ENCODE results near the gene BICC1.

BICC1 gene

GRCh38 chr10:58517491-58518355 is 5.1 kb downstream of the BICC1 start:
- H3K27me3 ChIP-seq (ENCODE audit: insufficient read depth, low read length, poor library complexity, severe bottlenecking) = no peaks in the 10 kb centered on the region
- TF ChIP-seq CTCF (conservative IDR thresholded peaks at IDR 0.05; ENCODE audit: low read length) (no peak), EZH2phosphoT487 (IDR thresholded peaks at IDR 0.05; ENCODE audit: borderline replicate concordance) (no peak)
- no peaks in the 10 kb centered on the region for H3F3A ChIP-seq (ENCODE audit: low read depth)
- no peaks in the 10 kb centered on the region for H4K20me1 ChIP-seq (ENCODE audit: insufficient read depth, low read length, poor library complexity, severe bottlenecking)
- H3K4me2 ChIP-seq (ENCODE audit: low read depth, low read length, poor library complexity, severe bottlenecking) = no peak overlapping the region
- H3K9me2 ChIP-seq (replicated peaks; ENCODE audit: low read depth, low read length) = no peaks in the 10 kb centered on the region
- no peak overlapping the region for H3K4me3 ChIP-seq (ENCODE audit: low read length, poor library complexity, severe bottlenecking)
- H2AFZ ChIP-seq (ENCODE audit: low read length) = no peak overlapping the region
- H3K79me2 ChIP-seq (ENCODE audit: insufficient read depth, low read length) = no peaks in the 10 kb centered on the region
- H3K9ac ChIP-seq (ENCODE audit: low read depth, low read length, poor library complexity, severe bottlenecking) = no peak overlapping the region
- no peaks in the 10 kb centered on the region for H3K36me3 ChIP-seq (ENCODE audit: insufficient read depth, low read length)
- H3K9me3 ChIP-seq (ENCODE audit: insufficient read depth, low read depth, low read length) = no peaks in the 10 kb centered on the region
- no peaks in the 10 kb centered on the region for H3K4me1 ChIP-seq (ENCODE audit: insufficient read depth, low read length, poor library complexity, severe bottlenecking)

- Histone ChIP-seq H2AFZ (ENCODE audit: low read length) (no peak overlapping the region), H3K27me3 (ENCODE audit: insufficient read depth, low read length, poor library complexity, severe bottlenecking) (no peaks in the 10 kb centered on the region)
Observed at GRCh38 chr10:58518775-58519174, 6.1 kb downstream of the BICC1 start.

GRCh38 chr10:58529077-58529728 is 16.5 kb downstream of the BICC1 start:
- Histone ChIP-seq H3K4me2 (ENCODE audit: low read depth, low read length, poor library complexity, severe bottlenecking) (no peak overlapping the region), H2AFZ (ENCODE audit: low read length) (no peak overlapping the region), H3K4me3 (ENCODE audit: low read length, poor library complexity, severe bottlenecking) (no peak overlapping the region), H3K79me2 (ENCODE audit: insufficient read depth, low read length) (no peaks in the 10 kb centered on the region), H3K36me3 (ENCODE audit: insufficient read depth, low read length) (no peaks in the 10 kb centered on the region), H3K9me3 (ENCODE audit: insufficient read depth, low read depth, low read length) (no peaks in the 10 kb centered on the region), H3K27me3 (ENCODE audit: insufficient read depth, low read length, poor library complexity, severe bottlenecking) (no peaks in the 10 kb centered on the region), H3K9ac (ENCODE audit: low read depth, low read length, poor library complexity, severe bottlenecking) (no peak overlapping the region), H3F3A (ENCODE audit: low read depth) (no peaks in the 10 kb centered on the region), H3K9me2 (replicated peaks; ENCODE audit: low read depth, low read length) (no peaks in the 10 kb centered on the region), H4K20me1 (ENCODE audit: insufficient read depth, low read length, poor library complexity, severe bottlenecking) (no peaks in the 10 kb centered on the region), H3K4me1 (ENCODE audit: insufficient read depth, low read length, poor library complexity, severe bottlenecking) (no peaks in the 10 kb centered on the region)
- TF ChIP-seq CTCF (conservative IDR thresholded peaks at IDR 0.05; ENCODE audit: low read length) (no peak), EZH2phosphoT487 (IDR thresholded peaks at IDR 0.05; ENCODE audit: borderline replicate concordance) (no peak)

More at GRCh38 chr10:58518775-58519174, 6.1 kb downstream of the BICC1 start:
- no peak overlapping the region for H3K4me3 ChIP-seq (ENCODE audit: low read length, poor library complexity, severe bottlenecking)
- H3K9me3 ChIP-seq (ENCODE audit: insufficient read depth, low read depth, low read length) = no peaks in the 10 kb centered on the region
- H4K20me1 ChIP-seq (ENCODE audit: insufficient read depth, low read length, poor library complexity, severe bottlenecking) = no peaks in the 10 kb centered on the region
- no peaks in the 10 kb centered on the region for H3F3A ChIP-seq (ENCODE audit: low read depth)
- no peak for TF ChIP-seq CTCF (conservative IDR thresholded peaks at IDR 0.05; ENCODE audit: low read length)
- no peak for TF ChIP-seq EZH2phosphoT487 (IDR thresholded peaks at IDR 0.05; ENCODE audit: borderline replicate concordance)
- no peaks in the 10 kb centered on the region for H3K9me2 ChIP-seq (replicated peaks; ENCODE audit: low read depth, low read length)
- no peaks in the 10 kb centered on the region for H3K79me2 ChIP-seq (ENCODE audit: insufficient read depth, low read length)
- H3K36me3 ChIP-seq (ENCODE audit: insufficient read depth, low read length) = no peaks in the 10 kb centered on the region
- H3K4me1 ChIP-seq (ENCODE audit: insufficient read depth, low read length, poor library complexity, severe bottlenecking) = no peaks in the 10 kb centered on the region
- H3K9ac ChIP-seq (ENCODE audit: low read depth, low read length, poor library complexity, severe bottlenecking) = no peak overlapping the region
- no peak overlapping the region for H3K4me2 ChIP-seq (ENCODE audit: low read depth, low read length, poor library complexity, severe bottlenecking)
